Kidney (tissue), 14 donors: ENCODE measurements around the gene FHOD3. TPM values are rescaled to one million over a fixed set of nuclear protein-coding genes. Genes with fewer than 3 reads are reported as not detected.

Source experiments
- DNase-seq, 5 donors: peaks; one replicate each; pipeline ENCODE4 v3.0.0-alpha.2; 2013 to 2020
- FAIRE-seq: peaks from 2 replicates; lab custom pipeline; 2012; peaks lifted over from hg19 to GRCh38; lab: Jason Lieb, UNC
- H3K27ac ChIP-seq, 2 donors: one replicate each; pipeline ENCODE4 v1.7.0; 2013; ENCODE audit warnings: low read depth in 2 of 2, low read length in 2 of 2, inconsistent platforms in 1 of 2
- H3K27me3 ChIP-seq: one replicate; pipeline ENCODE4 v1.7.1; 2013; ENCODE audit warnings: low read length, inconsistent platforms; ENCODE audit not compliant: control insufficient read depth, insufficient read depth
- H3K36me3 ChIP-seq, 3 donors: one replicate each; pipeline versions ENCODE4 v1.7.0 to v1.7.1; 2013; ENCODE audit warnings: low read length in 3 of 3, control low read depth in 1 of 3, inconsistent platforms in 1 of 3; ENCODE audit not compliant: insufficient read depth in 3 of 3, control insufficient read depth in 2 of 3
- H3K4me1 ChIP-seq, 3 donors: one replicate each; pipeline versions ENCODE4 v1.7.0 to v1.7.1; 2013; ENCODE audit warnings: low read length in 3 of 3, inconsistent platforms in 1 of 3, low read depth in 1 of 3; ENCODE audit not compliant: control insufficient read depth in 2 of 3, insufficient read depth in 2 of 3
- H3K4me3 ChIP-seq, 3 donors: one replicate each; pipeline versions ENCODE4 v1.7.0 to v1.8.1; 2013; ENCODE audit warnings: low read length in 3 of 3, control low read depth in 1 of 3, inconsistent platforms in 1 of 3
- H3K9ac ChIP-seq, 3 donors: one replicate each; pipeline versions ENCODE4 v1.7.0 to v1.7.1; 2013; ENCODE audit warnings: low read length in 3 of 3, control low read depth in 1 of 3, inconsistent platforms in 1 of 3
- H3K9me3 ChIP-seq, 3 donors: one replicate each; pipeline versions ENCODE4 v1.7.0 to v1.7.1; 2013; ENCODE audit warnings: low read length in 3 of 3, control low read depth in 1 of 3, inconsistent platforms in 1 of 3; ENCODE audit not compliant: control insufficient read depth in 2 of 3, insufficient read depth in 1 of 3
- intact Hi-C: fragments of 100-400 bp; cut with DNase I; formaldehyde crosslinking; loops from one replicate; pipeline ENCODE4 v1.11.1; 2022
- polyA plus RNA-seq: library from polyadenylated mRNA; stranded (reverse); fragments of 350-450 nt; fragmentation: Illumina TruSeq; extraction: RNeasy Lipid Tissue Mini Kit (QIAGEN cat#74804); gene quantifications from one replicate; pipeline ENCODE4 v1.2.3, GENCODE V29; 2014; ENCODE audit warnings: low read depth, low replicate concordance; ENCODE audit not compliant: insufficient read depth
- total RNA-seq: library from RNA; stranded (reverse); fragmentation: NEBNext Ultra II Directional; extraction: Animal tissue kit (Norgen Biotek cat#: 25700); gene quantifications from one replicate; pipeline ENCODE4 v1.2.1, GENCODE V29; 2021
- TF ChIP-seq, protein P1 (sequence below): IDR thresholded peaks from 3 replicates; pipeline ENCODE4 v1.5.1; 2012; ENCODE audit warnings: mild to moderate bottlenecking, moderate library complexity, borderline replicate concordance; ENCODE audit not compliant: insufficient read depth; ENCODE audit errors: extremely low read depth
- donor health status: control.
- donor health status: control.
- donor health status: control.
- donor health status: control.
- donor health status: control.
- donor health status: DM: yes; HTN: yes; CAD: no.
- donor health status: Normal renal cell carcinoma (clear cell type).

Gene FHOD3
- total and polyA plus RNA-seq, 2 donors from 2014 or later: 21.5 to 28.0 TPM

DNA sequence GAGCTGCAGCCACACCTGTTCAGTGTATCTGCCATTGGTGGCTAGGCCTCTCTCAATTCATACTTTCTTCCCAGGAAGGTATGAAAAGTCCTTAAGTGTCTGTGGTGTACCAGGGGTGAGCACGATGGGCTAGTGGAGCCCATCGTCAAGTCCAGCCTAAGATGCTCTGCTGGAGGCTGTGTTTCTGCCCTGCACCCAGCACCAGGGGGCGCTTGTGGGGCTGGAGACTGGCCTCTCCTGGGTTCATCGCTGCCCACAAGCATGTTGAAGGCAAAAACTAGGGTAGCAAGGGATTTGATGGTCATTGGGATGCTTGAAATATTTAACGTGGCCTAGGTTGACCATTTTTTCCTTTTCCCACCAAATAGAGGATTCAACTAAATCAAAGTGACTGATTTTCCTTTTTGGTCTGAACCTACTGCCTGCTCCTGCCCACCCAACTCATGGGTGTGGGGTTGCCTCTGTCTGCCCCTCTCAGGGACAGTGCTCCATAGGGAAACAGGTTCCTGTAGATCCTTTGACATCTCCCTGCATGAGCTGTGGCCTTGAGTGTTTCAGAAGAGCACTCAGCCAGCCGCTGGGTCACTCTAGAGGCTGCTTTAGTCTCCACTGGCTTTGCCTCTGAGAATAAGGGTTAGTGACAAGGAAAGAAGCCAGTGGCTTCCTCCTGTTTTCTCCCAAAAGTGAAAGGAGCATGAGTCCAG lies 472.2 kb downstream of the FHOD3 start:
- FAIRE-seq: no peak
- no peaks in the 10 kb centered on the region for H3K27me3 ChIP-seq
- H3K27ac ChIP-seq: no peak overlapping the region
- no peaks in the 10 kb centered on the region for H3K9me3 ChIP-seq
- H3K9ac ChIP-seq: no peak overlapping the region
- DNase-seq: no peak
- TF ChIP-seq, protein P1, sequence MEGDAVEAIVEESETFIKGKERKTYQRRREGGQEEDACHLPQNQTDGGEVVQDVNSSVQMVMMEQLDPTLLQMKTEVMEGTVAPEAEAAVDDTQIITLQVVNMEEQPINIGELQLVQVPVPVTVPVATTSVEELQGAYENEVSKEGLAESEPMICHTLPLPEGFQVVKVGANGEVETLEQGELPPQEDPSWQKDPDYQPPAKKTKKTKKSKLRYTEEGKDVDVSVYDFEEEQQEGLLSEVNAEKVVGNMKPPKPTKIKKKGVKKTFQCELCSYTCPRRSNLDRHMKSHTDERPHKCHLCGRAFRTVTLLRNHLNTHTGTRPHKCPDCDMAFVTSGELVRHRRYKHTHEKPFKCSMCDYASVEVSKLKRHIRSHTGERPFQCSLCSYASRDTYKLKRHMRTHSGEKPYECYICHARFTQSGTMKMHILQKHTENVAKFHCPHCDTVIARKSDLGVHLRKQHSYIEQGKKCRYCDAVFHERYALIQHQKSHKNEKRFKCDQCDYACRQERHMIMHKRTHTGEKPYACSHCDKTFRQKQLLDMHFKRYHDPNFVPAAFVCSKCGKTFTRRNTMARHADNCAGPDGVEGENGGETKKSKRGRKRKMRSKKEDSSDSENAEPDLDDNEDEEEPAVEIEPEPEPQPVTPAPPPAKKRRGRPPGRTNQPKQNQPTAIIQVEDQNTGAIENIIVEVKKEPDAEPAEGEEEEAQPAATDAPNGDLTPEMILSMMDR: no peak
- peaks cover 0 to 2% (median 0%) of the 10 kb centered on the region in 3 donors for H3K4me1 ChIP-seq
- intact Hi-C loops: no loop called here
- H3K4me3 ChIP-seq: no peak overlapping the region
- H3K36me3 ChIP-seq: no peaks in the 10 kb centered on the region

DNA sequence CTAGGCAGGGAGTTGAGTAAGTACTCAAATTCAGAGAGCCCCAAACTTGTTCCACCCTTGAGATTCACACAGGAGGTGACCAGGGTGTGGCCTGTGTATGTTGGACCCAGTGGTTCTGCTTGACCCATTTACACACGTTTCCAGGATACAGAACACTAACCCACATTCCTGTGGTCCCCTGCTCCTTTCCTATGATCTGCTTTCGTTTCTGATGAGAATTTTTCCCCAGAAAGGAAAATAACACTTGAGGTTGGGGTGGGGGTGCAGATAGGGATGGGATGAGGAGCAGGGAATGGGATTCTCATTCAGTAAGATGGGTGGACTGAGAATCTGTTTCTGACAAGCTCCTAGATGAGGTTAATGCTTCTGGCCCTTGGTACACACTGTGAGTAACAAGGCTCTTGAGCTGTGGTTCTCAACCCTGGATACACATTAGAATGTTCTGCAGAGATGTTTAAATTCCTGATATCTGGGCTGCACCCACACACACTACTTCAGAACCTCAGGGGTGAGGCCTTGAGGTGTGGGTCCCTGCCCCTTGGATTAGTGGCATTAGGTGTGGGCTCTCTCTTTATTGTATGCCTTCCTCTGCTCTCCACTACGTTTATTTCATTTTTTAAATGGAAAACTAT lies 472.9 kb downstream of the FHOD3 start:
- Histone ChIP-seq H3K9ac (no peak overlapping the region), H3K9me3 (no peaks in the 10 kb centered on the region), H3K4me1 (peaks cover 0 to 2% (median 0%) of the 10 kb centered on the region in 3 donors), H3K27ac (no peak overlapping the region), H3K36me3 (no peaks in the 10 kb centered on the region), H3K4me3 (no peak overlapping the region), H3K27me3 (no peaks in the 10 kb centered on the region)
- FAIRE-seq: no peak
- TF ChIP-seq, protein P1: no peak
- no peak for DNase-seq
- intact Hi-C loops: no loop called here

DNA sequence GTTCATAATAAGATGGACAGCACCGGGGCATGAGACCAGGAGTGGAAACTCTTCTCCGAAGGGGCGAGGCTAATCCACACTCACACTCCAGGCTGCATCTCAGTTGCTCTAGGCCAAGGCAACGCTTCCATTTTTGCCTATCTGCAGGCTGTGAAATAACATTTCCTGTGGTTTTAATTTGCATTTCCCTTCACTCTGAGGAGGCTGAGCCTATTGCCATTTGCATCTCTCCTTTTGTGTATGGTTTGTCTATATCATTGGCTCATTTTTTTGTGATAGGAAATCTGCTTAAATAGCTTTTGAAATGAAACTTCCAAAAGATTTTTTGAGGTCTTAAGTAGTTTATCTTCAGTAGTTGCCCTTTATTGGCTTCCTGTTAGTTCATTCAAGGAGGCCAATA lies 473.7 kb downstream of the FHOD3 start:
- H3K27ac ChIP-seq: no peak overlapping the region
- H3K4me1 ChIP-seq: peaks cover 0 to 2% (median 0%) of the 10 kb centered on the region in 3 donors
- DNase-seq: no peak
- intact Hi-C loops: no loop called here
- no peaks in the 10 kb centered on the region for H3K27me3 ChIP-seq
- H3K9me3 ChIP-seq: no peaks in the 10 kb centered on the region
- FAIRE-seq: no peak
- H3K4me3 ChIP-seq: no peak overlapping the region
- H3K9ac ChIP-seq: no peak overlapping the region
- TF ChIP-seq, protein P1: no peak
- H3K36me3 ChIP-seq: no peaks in the 10 kb centered on the region
